GM12873 (cell line): ENCODE data around the gene EVA1B.

ENCODE experiments used
- CTCF ChIP-seq: IDR thresholded peaks from 2 replicates; pipeline ENCODE4 v1.5.1; 2012; ENCODE audit warnings: low read depth, mild to moderate bottlenecking, moderate library complexity, low read length, control low read depth; ENCODE audit not compliant: insufficient read depth; ENCODE audit errors: missing control alignments

The EVA1B gene

GRCh38 chr1:36352125-36352909 lies 28.9 kb upstream of the EVA1B start:
- no peak for TF ChIP-seq CTCF

- no peak for TF ChIP-seq CTCF
These were observed 28.0 kb upstream of the EVA1B start for GRCh38 chr1:36351227-36351977.

GRCh38 chr1:36350659-36351226 lies 27.3 kb upstream of the EVA1B start:
- TF ChIP-seq CTCF = no peak

GRCh38 chr1:36349839-36350238 lies 26.4 kb upstream of the EVA1B start:
- no peak for TF ChIP-seq CTCF

- TF ChIP-seq CTCF = no peak
These were observed 25.8 kb upstream of the EVA1B start for GRCh38 chr1:36349241-36349671.

- TF ChIP-seq CTCF = no peak
These were observed 23.4 kb upstream of the EVA1B start for GRCh38 chr1:36346741-36347370.

- TF ChIP-seq CTCF = no peak
These were observed 21.9 kb upstream of the EVA1B start for GRCh38 chr1:36345353-36345752.
